Measurements from ENCODE around the gene IPO13. TPM values are rescaled to one million over a fixed set of nuclear protein-coding genes. Genes with fewer than 3 reads are reported as not detected.

IPO13 gene
- total and polyA plus RNA-seq, 2 experiments from 2014 or later: 20.6 to 30.7 TPM

DNA sequence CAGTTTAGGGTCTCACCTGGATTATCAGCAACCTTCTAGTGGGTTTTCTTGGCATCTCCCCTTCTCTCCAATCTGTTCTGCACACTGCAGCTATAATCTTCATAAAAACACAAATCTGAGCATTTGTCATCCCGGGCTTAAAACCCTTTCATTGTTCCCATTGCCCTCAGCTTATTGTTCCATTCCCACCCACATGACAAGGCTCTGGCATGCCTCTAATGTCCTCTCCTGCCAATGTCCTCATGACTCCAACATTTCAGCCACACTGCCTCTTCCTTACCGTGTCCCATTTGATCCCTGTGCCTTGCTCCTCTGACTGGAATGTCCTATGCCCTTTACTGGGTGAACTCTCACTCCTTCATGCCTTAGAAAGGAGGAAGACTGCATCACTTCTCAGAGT lies 15.6 kb downstream of the IPO13 start:
- no peaks in the 10 kb centered on the region for H3K9me2 ChIP-seq (replicated peaks; ENCODE audit: insufficient read depth)
- H3K36me3 ChIP-seq (replicated peaks; ENCODE audit: insufficient read depth, low read depth): no peaks in the 10 kb centered on the region
- H3K27ac ChIP-seq: no peak overlapping the region
- no peak for TF ChIP-seq EZH2phosphoT487 (IDR thresholded peaks at IDR 0.05; ENCODE audit: low read depth, severe bottlenecking, unreplicated experiment)
- TF ChIP-seq, protein P1, sequence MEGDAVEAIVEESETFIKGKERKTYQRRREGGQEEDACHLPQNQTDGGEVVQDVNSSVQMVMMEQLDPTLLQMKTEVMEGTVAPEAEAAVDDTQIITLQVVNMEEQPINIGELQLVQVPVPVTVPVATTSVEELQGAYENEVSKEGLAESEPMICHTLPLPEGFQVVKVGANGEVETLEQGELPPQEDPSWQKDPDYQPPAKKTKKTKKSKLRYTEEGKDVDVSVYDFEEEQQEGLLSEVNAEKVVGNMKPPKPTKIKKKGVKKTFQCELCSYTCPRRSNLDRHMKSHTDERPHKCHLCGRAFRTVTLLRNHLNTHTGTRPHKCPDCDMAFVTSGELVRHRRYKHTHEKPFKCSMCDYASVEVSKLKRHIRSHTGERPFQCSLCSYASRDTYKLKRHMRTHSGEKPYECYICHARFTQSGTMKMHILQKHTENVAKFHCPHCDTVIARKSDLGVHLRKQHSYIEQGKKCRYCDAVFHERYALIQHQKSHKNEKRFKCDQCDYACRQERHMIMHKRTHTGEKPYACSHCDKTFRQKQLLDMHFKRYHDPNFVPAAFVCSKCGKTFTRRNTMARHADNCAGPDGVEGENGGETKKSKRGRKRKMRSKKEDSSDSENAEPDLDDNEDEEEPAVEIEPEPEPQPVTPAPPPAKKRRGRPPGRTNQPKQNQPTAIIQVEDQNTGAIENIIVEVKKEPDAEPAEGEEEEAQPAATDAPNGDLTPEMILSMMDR (IDR thresholded peaks at IDR 0.05; ENCODE audit: poor library complexity): no peak
- H3K27me3 ChIP-seq: no peaks in the 10 kb centered on the region
- 96% methylated on average over 2 of the region's 2 CpGs for WGBS (ENCODE audit: low lambda C conversion rate, missing lambda C conversion rate)
- no peaks in the 10 kb centered on the region for H3K79me2 ChIP-seq
- no peaks in the 10 kb centered on the region for H3K9me3 ChIP-seq (ENCODE audit: low read depth)
- DNase-seq (ENCODE audit: low spot score): no peak
- H4K20me1 ChIP-seq (ENCODE audit: insufficient read depth, poor library complexity, severe bottlenecking): no peaks in the 10 kb centered on the region
- no peak overlapping the region for H3K4me2 ChIP-seq
- H3K4me1 ChIP-seq (ENCODE audit: insufficient read depth): no peaks in the 10 kb centered on the region
- H3K4me3 ChIP-seq: no peak overlapping the region
- H2AFZ ChIP-seq: no peak overlapping the region

DNA sequence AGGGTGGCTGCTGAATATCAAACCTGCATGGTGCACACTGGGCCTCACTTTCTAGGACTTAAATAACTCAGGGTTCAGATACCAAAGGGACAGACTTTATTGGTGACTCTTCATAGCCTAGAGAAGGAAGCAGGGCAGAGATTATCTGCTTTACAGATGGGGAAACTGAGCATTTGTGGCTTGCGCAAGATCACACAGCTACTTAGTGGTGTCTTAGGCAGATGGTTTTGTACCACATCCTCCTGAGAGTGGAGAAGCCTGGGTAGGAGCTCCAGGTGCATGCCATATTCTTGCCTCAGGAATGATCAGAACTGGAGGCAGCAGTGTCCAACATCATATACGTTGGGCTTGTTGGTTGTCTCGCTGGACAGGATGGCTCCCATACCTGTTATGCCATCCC lies 16.3 kb downstream of the IPO13 start:
- Histone ChIP-seq H3K9me3 (ENCODE audit: low read depth) (no peaks in the 10 kb centered on the region), H3K4me1 (ENCODE audit: insufficient read depth) (no peaks in the 10 kb centered on the region), H3K4me2 (no peak overlapping the region), H3K36me3 (replicated peaks; ENCODE audit: insufficient read depth, low read depth) (no peaks in the 10 kb centered on the region), H4K20me1 (ENCODE audit: insufficient read depth, poor library complexity, severe bottlenecking) (no peaks in the 10 kb centered on the region), H2AFZ (no peak overlapping the region), H3K79me2 (no peaks in the 10 kb centered on the region), H3K9me2 (replicated peaks; ENCODE audit: insufficient read depth) (no peaks in the 10 kb centered on the region), H3K27me3 (no peaks in the 10 kb centered on the region), H3K4me3 (no peak overlapping the region), H3K27ac (no peak overlapping the region)
- 95% methylated on average over 3 of the region's 3 CpGs for WGBS (ENCODE audit: low lambda C conversion rate, missing lambda C conversion rate)
- no peak for DNase-seq (ENCODE audit: low spot score)
- TF ChIP-seq, protein P1 (IDR thresholded peaks at IDR 0.05; ENCODE audit: poor library complexity): no peak
- no peak for TF ChIP-seq EZH2 (IDR thresholded peaks at IDR 0.05; ENCODE audit: borderline replicate concordance)
- TF ChIP-seq EZH2phosphoT487 (IDR thresholded peaks at IDR 0.05; ENCODE audit: low read depth, severe bottlenecking, unreplicated experiment): no peak

DNA sequence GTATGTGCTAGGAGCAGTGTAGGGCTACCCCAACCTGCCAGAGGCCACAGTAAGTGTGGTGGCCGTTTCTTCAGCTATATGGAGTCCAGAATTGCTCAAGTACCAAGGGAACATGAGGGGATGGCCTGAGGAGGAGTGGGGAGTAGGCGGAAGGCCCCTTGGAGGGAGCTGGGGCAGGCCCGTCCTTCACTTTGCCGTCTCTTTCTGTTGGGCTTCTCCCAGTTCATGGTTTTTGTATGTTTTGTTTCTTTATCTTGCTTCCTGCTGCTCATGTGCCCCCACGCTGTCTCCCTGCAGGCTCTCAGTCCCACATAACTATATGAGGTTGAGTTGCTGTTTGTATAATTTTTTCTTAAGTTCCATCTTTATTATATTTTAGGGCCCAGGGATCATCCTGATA lies 17.1 kb downstream of the IPO13 start:
- no peaks in the 10 kb centered on the region for H3K79me2 ChIP-seq
- H3K4me3 ChIP-seq: no peak overlapping the region
- no peaks in the 10 kb centered on the region for H4K20me1 ChIP-seq (ENCODE audit: insufficient read depth, poor library complexity, severe bottlenecking)
- no peaks in the 10 kb centered on the region for H3K4me1 ChIP-seq (ENCODE audit: insufficient read depth)
- TF ChIP-seq EZH2 (IDR thresholded peaks at IDR 0.05; ENCODE audit: borderline replicate concordance): no peak
- no peak overlapping the region for H3K4me2 ChIP-seq
- H3K27me3 ChIP-seq: no peaks in the 10 kb centered on the region
- no peaks in the 10 kb centered on the region for H3K9me3 ChIP-seq (ENCODE audit: low read depth)
- no peaks in the 10 kb centered on the region for H3K9me2 ChIP-seq (replicated peaks; ENCODE audit: insufficient read depth)
- 87% methylated on average over 5 of the region's 5 CpGs for WGBS (ENCODE audit: low lambda C conversion rate, missing lambda C conversion rate)
- no peaks in the 10 kb centered on the region for H3K36me3 ChIP-seq (replicated peaks; ENCODE audit: insufficient read depth, low read depth)
- H3K27ac ChIP-seq: no peak overlapping the region
- no peak overlapping the region for H2AFZ ChIP-seq
- DNase-seq (ENCODE audit: low spot score): no peak

DNA sequence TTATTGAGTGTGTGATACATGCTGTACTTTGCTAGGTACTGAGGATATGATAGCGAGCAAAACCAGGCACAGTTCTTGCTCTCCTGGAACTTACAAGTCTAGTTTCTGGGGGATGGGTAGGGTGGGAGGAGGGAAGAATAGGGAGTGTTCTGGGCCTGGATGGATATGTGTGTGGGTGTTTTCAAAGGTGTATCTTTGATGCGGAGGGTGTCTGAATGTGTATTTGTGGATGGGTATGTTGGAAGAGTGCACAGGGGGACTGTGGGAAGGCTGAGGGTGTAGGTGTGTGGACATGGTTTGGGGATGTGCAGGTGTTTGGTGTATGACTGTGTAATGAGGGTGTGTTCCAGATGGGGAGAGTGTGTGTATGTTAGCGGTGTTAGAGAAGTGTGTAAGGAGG lies 18.6 kb downstream of the IPO13 start:
- no peaks in the 10 kb centered on the region for H3K36me3 ChIP-seq (replicated peaks; ENCODE audit: insufficient read depth, low read depth)
- no peak overlapping the region for H3K4me3 ChIP-seq
- no peak overlapping the region for H3K27ac ChIP-seq
- H3K9me3 ChIP-seq (ENCODE audit: low read depth): no peaks in the 10 kb centered on the region
- H2AFZ ChIP-seq: no peak overlapping the region
- no peaks in the 10 kb centered on the region for H3K27me3 ChIP-seq
- no peaks in the 10 kb centered on the region for H3K4me1 ChIP-seq (ENCODE audit: insufficient read depth)
- no peak overlapping the region for H3K4me2 ChIP-seq
- WGBS (ENCODE audit: low lambda C conversion rate, missing lambda C conversion rate): 94% methylated on average over 3 of the region's 3 CpGs
- no peak for TF ChIP-seq EZH2phosphoT487 (IDR thresholded peaks at IDR 0.05; ENCODE audit: low read depth, severe bottlenecking, unreplicated experiment)
- TF ChIP-seq, protein P1 (IDR thresholded peaks at IDR 0.05; ENCODE audit: poor library complexity): no peak
- no peaks in the 10 kb centered on the region for H4K20me1 ChIP-seq (ENCODE audit: insufficient read depth, poor library complexity, severe bottlenecking)
- no peak for DNase-seq (ENCODE audit: low spot score)
- H3K79me2 ChIP-seq: peaks cover under 1% of the 10 kb centered on the region
- H3K9me2 ChIP-seq (replicated peaks; ENCODE audit: insufficient read depth): no peaks in the 10 kb centered on the region

Measured in hepatocyte (in vitro differentiated cells).